GM23338 (cell line): ENCODE data around the gene MATK. TPM values are rescaled to one million over a fixed set of nuclear protein-coding genes. Genes with fewer than 3 reads are reported as not detected.

Experiments used
- ATAC-seq: fragments of 200-7000 bp; cut with Tn5 transposase; 3 replicates; pipeline ENCODE4 v1.9.1; 2020
- DNase-seq: peaks from one replicate; pipeline ENCODE4 v3.0.0-alpha.2; 2015; ENCODE audit warnings: low spot score
- H2AFZ ChIP-seq: fragments of 200-600 bp; sonication (generic); 2 replicates; pipeline ENCODE4 v1.8.0; 2016; ENCODE audit warnings: antibody characterized with exemption, mild to moderate bottlenecking, moderate library complexity
- H3F3A ChIP-seq: fragments of 200-600 bp; sonication (generic); replicated peaks from 2 replicates; pipeline ENCODE4 v1.8.0; 2017; ENCODE audit warnings: antibody characterized with exemption, mixed run types, low read depth
- H3K27ac ChIP-seq: fragments of 200-600 bp; sonication (generic); 2 replicates; pipeline ENCODE4 v1.6.1; 2016; ENCODE audit warnings: low read depth
- H3K27me3 ChIP-seq: fragments of 200-600 bp; sonication (generic); 2 replicates; pipeline ENCODE4 v1.8.0; 2016; ENCODE audit warnings: mild to moderate bottlenecking, mixed run types, moderate library complexity; ENCODE audit not compliant: insufficient read depth
- H3K36me3 ChIP-seq: fragments of 200-600 bp; sonication (generic); 2 replicates; pipeline ENCODE4 v1.8.0; 2016; ENCODE audit warnings: mild to moderate bottlenecking; ENCODE audit not compliant: insufficient read depth
- H3K4me1 ChIP-seq: fragments of 200-600 bp; sonication (generic); 2 replicates; pipeline ENCODE4 v1.8.0; 2016; ENCODE audit warnings: mild to moderate bottlenecking, moderate library complexity; ENCODE audit not compliant: insufficient read depth
- H3K4me2 ChIP-seq: fragments of 200-600 bp; sonication (generic); 2 replicates; pipeline ENCODE4 v1.7.1; 2017; ENCODE audit warnings: mixed run types
- H3K4me3 ChIP-seq: fragments of 200-600 bp; sonication (generic); 2 replicates; pipeline ENCODE4 v1.6.1; 2016; ENCODE audit warnings: mixed run types
- H3K79me2 ChIP-seq: fragments of 200-600 bp; sonication (generic); replicated peaks from 2 replicates; pipeline ENCODE4 v1.8.0; 2017; ENCODE audit warnings: mild to moderate bottlenecking; ENCODE audit not compliant: insufficient read depth
- H3K9me2 ChIP-seq: fragments of 200-600 bp; sonication (generic); 2 replicates; pipeline ENCODE4 v1.8.0; 2017; ENCODE audit not compliant: insufficient read depth
- H4K20me1 ChIP-seq: fragments of 200-600 bp; sonication (generic); replicated peaks from 2 replicates; pipeline ENCODE4 v1.8.0; 2017; ENCODE audit warnings: mild to moderate bottlenecking; ENCODE audit not compliant: insufficient read depth
- H3K27ac Mint-ChIP-seq: 2 replicates; pipeline ENCODE4 v1.8.0; 2020; ENCODE audit warnings: inconsistent platforms, mild to moderate bottlenecking, moderate library complexity, mixed read lengths
- H3K27me3 Mint-ChIP-seq: 3 replicates; pipeline ENCODE4 v1.8.0; 2022; ENCODE audit warnings: low read depth, mild to moderate bottlenecking, moderate library complexity, mixed read lengths, inconsistent platforms; ENCODE audit not compliant: insufficient read depth, poor library complexity
- H3K36me3 Mint-ChIP-seq: 3 replicates; pipeline ENCODE4 v1.8.0; 2021; ENCODE audit warnings: low read depth, mild to moderate bottlenecking, inconsistent platforms, moderate library complexity, mixed read lengths
- H3K4me1 Mint-ChIP-seq: 3 replicates; pipeline ENCODE4 v1.8.0; 2020; ENCODE audit warnings: mild to moderate bottlenecking, inconsistent platforms, mixed read lengths
- H3K4me3 Mint-ChIP-seq: 3 replicates; pipeline ENCODE4 v1.8.0; 2021; ENCODE audit warnings: moderate library complexity, mild to moderate bottlenecking, inconsistent platforms, mixed read lengths
- H3K9me3 Mint-ChIP-seq: 3 replicates; pipeline ENCODE4 v1.8.0; 2020; ENCODE audit warnings: moderate library complexity, mild to moderate bottlenecking, inconsistent platforms, mixed read lengths
- CREB1 ChIP-seq: fragments of 250-450 bp; sonication (Bioruptor Pico); IDR thresholded peaks from 2 replicates; pipeline ENCODE4 v1.5.0; 2020; ENCODE audit warnings: low read depth, mild to moderate bottlenecking, moderate library complexity
- EZH2 ChIP-seq: fragments of 200-600 bp; sonication (generic); IDR thresholded peaks from one replicate; pipeline ENCODE4 v1.8.0; 2017; ENCODE audit warnings: antibody characterized with exemption, mild to moderate bottlenecking, low read depth; ENCODE audit not compliant: unreplicated experiment
- EZH2phosphoT487 ChIP-seq: fragments of 200-600 bp; sonication (generic); IDR thresholded peaks from one replicate; pipeline ENCODE4 v1.8.1; 2018; ENCODE audit warnings: antibody characterized with exemption; ENCODE audit not compliant: unreplicated experiment
- JUNB ChIP-seq: IDR thresholded peaks from one replicate; pipeline ENCODE4 v1.6.1; 2016; ENCODE audit warnings: antibody characterized with exemption; ENCODE audit not compliant: unreplicated experiment
- NANOG ChIP-seq: IDR thresholded peaks from 2 replicates; pipeline ENCODE4 v1.6.1; 2016; ENCODE audit warnings: antibody characterized with exemption, borderline replicate concordance
- POLR2AphosphoS5 ChIP-seq: IDR thresholded peaks from 2 replicates; pipeline ENCODE4 v1.6.1; 2016; ENCODE audit warnings: antibody characterized with exemption, low read depth
- STAT1 ChIP-seq: IDR thresholded peaks from one replicate; pipeline ENCODE4 v1.6.1; 2016; ENCODE audit warnings: antibody characterized with exemption; ENCODE audit not compliant: unreplicated experiment
- ZNF114 ChIP-seq: fragments of 250-450 bp; sonication (Bioruptor Pico); IDR thresholded peaks from 2 replicates; pipeline ENCODE4 v1.5.0; 2020; ENCODE audit warnings: mild to moderate bottlenecking, moderate library complexity
- ZNF331 ChIP-seq: fragments of 250-450 bp; sonication (Bioruptor Pico); IDR thresholded peaks from 2 replicates; pipeline ENCODE4 v1.5.0; 2020; ENCODE audit warnings: low read depth, mild to moderate bottlenecking, moderate library complexity
- ZNF462 ChIP-seq: fragments of 250-450 bp; sonication (Bioruptor Pico); IDR thresholded peaks from 2 replicates; pipeline ENCODE4 v1.5.0; 2020; ENCODE audit warnings: mild to moderate bottlenecking, moderate library complexity
- polyA plus RNA-seq: library from polyadenylated mRNA; unstranded; fragments of >200 nt; fragmentation: Nextera tagmentation; extraction: Ambion mirVana; gene quantifications from 2 replicates; pipeline ENCODE4 v1.2.1, GENCODE V29; 2016
- total RNA-seq: library from RNA; depleted of rRNA; stranded (reverse); fragments of >200 nt; shearing (Covaris generic); gene quantifications from 2 replicates; pipeline ENCODE4 v1.2.3, GENCODE V29; 2014
- TF ChIP-seq, protein P1 (sequence below), 2 experiments: fragments of 200-600 bp in 1 of 2; sonication (generic) in 1 of 2; conservative IDR thresholded peaks; 2 replicates each; pipeline versions ENCODE4 v1.5.1 to v1.6.1; 2016 to 2017; ENCODE audit warnings: antibody characterized with exemption in 2 of 2, low read depth in 2 of 2, mild to moderate bottlenecking in 2 of 2, moderate library complexity in 1 of 2
- TF ChIP-seq, protein P2 (sequence below): IDR thresholded peaks from 2 replicates; pipeline ENCODE4 v1.6.1; 2016; ENCODE audit warnings: antibody characterized with exemption
- TF ChIP-seq, protein P3 (sequence below): IDR thresholded peaks from one replicate; pipeline ENCODE4 v1.6.1; 2018; ENCODE audit warnings: antibody characterized with exemption; ENCODE audit not compliant: unreplicated experiment

Gene MATK
- total and polyA plus RNA-seq, 2 experiments from 2014 or later, result 13.4 to 21.4 TPM

GRCh38 chr19:3790209-3790734 is 4.1 kb upstream of the MATK start:
- peaks cover 3% of the 10 kb centered on the region; the same call in 1 of the 3 replicates for H3K9me3 Mint-ChIP-seq
- DNase-seq (no peak), ATAC-seq (no peak)
- Histone ChIP-seq H3K9me2 (no peaks in the 10 kb centered on the region), H3K36me3 (no peaks in the 10 kb centered on the region), H3F3A (no peaks in the 10 kb centered on the region), H3K4me2 (no peak overlapping the region), H3K4me1 (no peaks in the 10 kb centered on the region; the same call in 1 of the 2 replicates), H3K27me3 (peaks cover 5% of the 10 kb centered on the region), H4K20me1 (no peaks in the 10 kb centered on the region), H3K79me2 (no peaks in the 10 kb centered on the region), H3K27ac (no peak overlapping the region), H2AFZ (no peak overlapping the region), H3K4me3 (no peak overlapping the region)
- no peak overlapping the region for H3K27ac Mint-ChIP-seq
- no peaks in the 10 kb centered on the region for H3K4me1 Mint-ChIP-seq
- H3K4me3 Mint-ChIP-seq, result no peak overlapping the region
- H3K27me3 Mint-ChIP-seq, result peaks cover 6% of the 10 kb centered on the region
- no peaks in the 10 kb centered on the region for H3K36me3 Mint-ChIP-seq
- no peak for TF ChIP-seq EZH2phosphoT487
- no peak for TF ChIP-seq ZNF114 (CRISPR knock-in tag)
- no peak for TF ChIP-seq NANOG
- TF ChIP-seq CREB1 (CRISPR knock-in tag), result no peak
- TF ChIP-seq, protein P1, sequence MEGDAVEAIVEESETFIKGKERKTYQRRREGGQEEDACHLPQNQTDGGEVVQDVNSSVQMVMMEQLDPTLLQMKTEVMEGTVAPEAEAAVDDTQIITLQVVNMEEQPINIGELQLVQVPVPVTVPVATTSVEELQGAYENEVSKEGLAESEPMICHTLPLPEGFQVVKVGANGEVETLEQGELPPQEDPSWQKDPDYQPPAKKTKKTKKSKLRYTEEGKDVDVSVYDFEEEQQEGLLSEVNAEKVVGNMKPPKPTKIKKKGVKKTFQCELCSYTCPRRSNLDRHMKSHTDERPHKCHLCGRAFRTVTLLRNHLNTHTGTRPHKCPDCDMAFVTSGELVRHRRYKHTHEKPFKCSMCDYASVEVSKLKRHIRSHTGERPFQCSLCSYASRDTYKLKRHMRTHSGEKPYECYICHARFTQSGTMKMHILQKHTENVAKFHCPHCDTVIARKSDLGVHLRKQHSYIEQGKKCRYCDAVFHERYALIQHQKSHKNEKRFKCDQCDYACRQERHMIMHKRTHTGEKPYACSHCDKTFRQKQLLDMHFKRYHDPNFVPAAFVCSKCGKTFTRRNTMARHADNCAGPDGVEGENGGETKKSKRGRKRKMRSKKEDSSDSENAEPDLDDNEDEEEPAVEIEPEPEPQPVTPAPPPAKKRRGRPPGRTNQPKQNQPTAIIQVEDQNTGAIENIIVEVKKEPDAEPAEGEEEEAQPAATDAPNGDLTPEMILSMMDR (conservative IDR thresholded peaks at IDR 0.05; ENCODE audit: low read depth in 2 of 2), result no peak
- no peak for TF ChIP-seq EZH2
- TF ChIP-seq POLR2AphosphoS5, result no peak
- no peak for TF ChIP-seq JUNB
- no peak for TF ChIP-seq ZNF331
- no peak for TF ChIP-seq STAT1
- TF ChIP-seq, protein P2, sequence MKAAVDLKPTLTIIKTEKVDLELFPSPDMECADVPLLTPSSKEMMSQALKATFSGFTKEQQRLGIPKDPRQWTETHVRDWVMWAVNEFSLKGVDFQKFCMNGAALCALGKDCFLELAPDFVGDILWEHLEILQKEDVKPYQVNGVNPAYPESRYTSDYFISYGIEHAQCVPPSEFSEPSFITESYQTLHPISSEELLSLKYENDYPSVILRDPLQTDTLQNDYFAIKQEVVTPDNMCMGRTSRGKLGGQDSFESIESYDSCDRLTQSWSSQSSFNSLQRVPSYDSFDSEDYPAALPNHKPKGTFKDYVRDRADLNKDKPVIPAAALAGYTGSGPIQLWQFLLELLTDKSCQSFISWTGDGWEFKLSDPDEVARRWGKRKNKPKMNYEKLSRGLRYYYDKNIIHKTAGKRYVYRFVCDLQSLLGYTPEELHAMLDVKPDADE, result no peak
- TF ChIP-seq, protein P3, sequence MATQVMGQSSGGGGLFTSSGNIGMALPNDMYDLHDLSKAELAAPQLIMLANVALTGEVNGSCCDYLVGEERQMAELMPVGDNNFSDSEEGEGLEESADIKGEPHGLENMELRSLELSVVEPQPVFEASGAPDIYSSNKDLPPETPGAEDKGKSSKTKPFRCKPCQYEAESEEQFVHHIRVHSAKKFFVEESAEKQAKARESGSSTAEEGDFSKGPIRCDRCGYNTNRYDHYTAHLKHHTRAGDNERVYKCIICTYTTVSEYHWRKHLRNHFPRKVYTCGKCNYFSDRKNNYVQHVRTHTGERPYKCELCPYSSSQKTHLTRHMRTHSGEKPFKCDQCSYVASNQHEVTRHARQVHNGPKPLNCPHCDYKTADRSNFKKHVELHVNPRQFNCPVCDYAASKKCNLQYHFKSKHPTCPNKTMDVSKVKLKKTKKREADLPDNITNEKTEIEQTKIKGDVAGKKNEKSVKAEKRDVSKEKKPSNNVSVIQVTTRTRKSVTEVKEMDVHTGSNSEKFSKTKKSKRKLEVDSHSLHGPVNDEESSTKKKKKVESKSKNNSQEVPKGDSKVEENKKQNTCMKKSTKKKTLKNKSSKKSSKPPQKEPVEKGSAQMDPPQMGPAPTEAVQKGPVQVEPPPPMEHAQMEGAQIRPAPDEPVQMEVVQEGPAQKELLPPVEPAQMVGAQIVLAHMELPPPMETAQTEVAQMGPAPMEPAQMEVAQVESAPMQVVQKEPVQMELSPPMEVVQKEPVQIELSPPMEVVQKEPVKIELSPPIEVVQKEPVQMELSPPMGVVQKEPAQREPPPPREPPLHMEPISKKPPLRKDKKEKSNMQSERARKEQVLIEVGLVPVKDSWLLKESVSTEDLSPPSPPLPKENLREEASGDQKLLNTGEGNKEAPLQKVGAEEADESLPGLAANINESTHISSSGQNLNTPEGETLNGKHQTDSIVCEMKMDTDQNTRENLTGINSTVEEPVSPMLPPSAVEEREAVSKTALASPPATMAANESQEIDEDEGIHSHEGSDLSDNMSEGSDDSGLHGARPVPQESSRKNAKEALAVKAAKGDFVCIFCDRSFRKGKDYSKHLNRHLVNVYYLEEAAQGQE, result no peak
- no peak for TF ChIP-seq ZNF462 (CRISPR knock-in tag)
